NB4 (cell line): Measurements from ENCODE around the gene MAML2.

ENCODE experiments used
- DNase-seq: peaks from one replicate; pipeline ENCODE4 v3.0.0; 2010; ENCODE audit warnings: low read depth
- H3K4me3 ChIP-seq: one replicate; pipeline ENCODE4 v1.5.1; 2011; ENCODE audit warnings: mild to moderate bottlenecking, low read depth, low read length, moderate library complexity
- MYC ChIP-seq: IDR thresholded peaks from 2 replicates; pipeline ENCODE4 v1.6.1; 2011; ENCODE audit warnings: low read depth, low read length
- POLR2A ChIP-seq: IDR thresholded peaks from 2 replicates; pipeline ENCODE4 v1.6.1; 2011; ENCODE audit warnings: mild to moderate bottlenecking; ENCODE audit not compliant: insufficient read length; ENCODE audit errors: extremely low read depth
- TF ChIP-seq, protein P1 (sequence below): IDR thresholded peaks from one replicate; pipeline ENCODE4 v1.5.1; 2012; ENCODE audit warnings: low read depth, low read length
- TF ChIP-seq, protein P2 (sequence below): IDR thresholded peaks from 2 replicates; pipeline ENCODE4 v1.6.1; 2011; ENCODE audit warnings: low read depth, low read length

MAML2 gene

DNA sequence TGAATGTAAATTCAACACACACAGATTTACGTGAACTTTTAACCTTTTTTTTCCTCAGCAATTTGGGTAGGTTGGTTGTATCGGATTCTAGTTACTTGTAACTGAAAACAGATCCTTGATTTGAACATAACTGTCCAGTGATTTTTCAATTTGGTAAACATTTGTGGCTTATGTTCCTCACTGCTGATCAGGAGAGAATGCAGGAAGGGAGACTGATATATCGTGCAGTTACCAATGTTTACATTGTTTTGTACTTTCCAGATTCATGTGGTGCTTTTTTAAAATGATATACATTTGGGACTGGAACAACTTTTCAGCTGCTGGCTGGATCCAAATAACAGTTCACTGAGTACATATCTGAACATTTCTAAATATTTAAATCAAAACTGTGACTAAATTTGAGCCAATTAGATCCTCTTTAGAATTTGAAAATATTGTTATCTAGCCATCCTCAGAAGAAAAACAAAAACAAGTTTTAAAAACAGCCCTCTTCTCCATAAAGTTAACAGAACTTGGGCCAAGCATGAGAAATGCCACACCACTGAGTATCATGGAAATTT lies 334.8 kb downstream of the MAML2 start:
- DNase-seq: no peak
- H3K4me3 ChIP-seq: no peak overlapping the region
- no peak for TF ChIP-seq MYC
- TF ChIP-seq, protein P1, sequence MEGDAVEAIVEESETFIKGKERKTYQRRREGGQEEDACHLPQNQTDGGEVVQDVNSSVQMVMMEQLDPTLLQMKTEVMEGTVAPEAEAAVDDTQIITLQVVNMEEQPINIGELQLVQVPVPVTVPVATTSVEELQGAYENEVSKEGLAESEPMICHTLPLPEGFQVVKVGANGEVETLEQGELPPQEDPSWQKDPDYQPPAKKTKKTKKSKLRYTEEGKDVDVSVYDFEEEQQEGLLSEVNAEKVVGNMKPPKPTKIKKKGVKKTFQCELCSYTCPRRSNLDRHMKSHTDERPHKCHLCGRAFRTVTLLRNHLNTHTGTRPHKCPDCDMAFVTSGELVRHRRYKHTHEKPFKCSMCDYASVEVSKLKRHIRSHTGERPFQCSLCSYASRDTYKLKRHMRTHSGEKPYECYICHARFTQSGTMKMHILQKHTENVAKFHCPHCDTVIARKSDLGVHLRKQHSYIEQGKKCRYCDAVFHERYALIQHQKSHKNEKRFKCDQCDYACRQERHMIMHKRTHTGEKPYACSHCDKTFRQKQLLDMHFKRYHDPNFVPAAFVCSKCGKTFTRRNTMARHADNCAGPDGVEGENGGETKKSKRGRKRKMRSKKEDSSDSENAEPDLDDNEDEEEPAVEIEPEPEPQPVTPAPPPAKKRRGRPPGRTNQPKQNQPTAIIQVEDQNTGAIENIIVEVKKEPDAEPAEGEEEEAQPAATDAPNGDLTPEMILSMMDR: no peak

DNA sequence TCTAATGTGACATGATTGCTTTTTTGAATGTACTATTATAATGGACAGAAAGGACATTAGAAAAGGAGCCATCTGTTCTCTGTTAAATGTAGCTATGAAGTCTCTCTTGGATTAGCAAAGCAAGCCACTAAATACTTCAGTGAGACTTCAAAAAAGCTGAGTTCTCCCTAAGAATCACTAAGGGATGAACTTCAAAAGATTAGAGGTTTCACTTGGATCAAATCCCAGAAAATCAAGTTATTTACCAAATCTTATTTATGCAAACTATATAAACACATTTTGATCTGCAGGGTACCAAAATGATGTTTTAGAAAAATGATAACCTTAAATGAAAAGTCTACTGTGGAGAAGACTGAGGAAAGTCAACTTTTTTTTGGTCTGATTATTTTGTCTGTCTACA lies 337.0 kb downstream of the MAML2 start:
- DNase-seq: no peak
- H3K4me3 ChIP-seq: no peak overlapping the region
- TF ChIP-seq MYC: no peak
- TF ChIP-seq, protein P2, sequence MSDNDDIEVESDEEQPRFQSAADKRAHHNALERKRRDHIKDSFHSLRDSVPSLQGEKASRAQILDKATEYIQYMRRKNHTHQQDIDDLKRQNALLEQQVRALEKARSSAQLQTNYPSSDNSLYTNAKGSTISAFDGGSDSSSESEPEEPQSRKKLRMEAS: no peak

DNA sequence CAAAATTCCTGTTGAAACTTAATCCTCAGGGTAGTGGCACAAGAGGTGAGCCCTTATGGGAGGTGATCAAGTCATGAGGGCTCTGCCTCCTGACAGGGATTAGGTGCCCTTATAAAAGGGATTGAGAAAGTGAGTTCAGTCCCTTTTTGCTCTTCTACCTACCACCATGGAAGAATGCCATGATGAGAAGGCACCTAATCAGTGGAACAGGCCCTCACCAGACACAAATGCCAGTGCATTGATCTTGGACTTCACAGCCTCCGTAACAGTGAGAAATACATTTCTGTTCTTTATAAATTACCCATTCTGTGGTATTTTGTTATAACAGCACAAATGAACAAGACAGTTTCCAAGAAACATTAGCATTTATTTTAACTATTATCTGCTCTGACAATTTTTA lies 338.1 kb downstream of the MAML2 start:
- TF ChIP-seq POLR2A (no peak), MYC (no peak)
- TF ChIP-seq, protein P1: no peak
- TF ChIP-seq, protein P2: no peak
- no peak for DNase-seq
- H3K4me3 ChIP-seq: no peak overlapping the region

DNA sequence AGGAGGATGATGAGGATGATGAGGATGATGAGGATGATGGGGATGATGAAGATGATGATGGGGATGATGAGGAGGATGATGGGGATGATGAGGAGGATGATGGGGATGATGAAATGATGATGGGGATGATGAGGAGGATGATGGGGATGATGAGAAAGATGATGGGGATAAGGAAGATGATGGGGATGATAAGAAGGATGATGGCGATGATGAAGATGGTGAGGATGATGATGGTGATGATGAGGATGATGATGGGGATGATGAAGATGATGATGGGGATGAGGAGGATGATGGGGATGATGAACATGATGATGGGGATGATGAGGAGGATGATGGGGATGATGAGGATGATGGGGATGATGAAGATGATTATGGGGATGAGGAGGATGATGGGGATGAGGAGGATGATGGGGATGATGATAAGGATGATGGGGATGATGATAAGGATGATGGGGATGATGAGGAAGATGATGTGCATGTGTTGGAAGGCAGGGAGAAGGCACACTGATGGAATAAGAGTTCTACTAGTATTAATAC lies 340.2 kb downstream of the MAML2 start:
- TF ChIP-seq POLR2A (no peak), MYC (no peak)
- TF ChIP-seq, protein P1: no peak
- TF ChIP-seq, protein P2: no peak
- H3K4me3 ChIP-seq: no peak overlapping the region
- DNase-seq: no peak

DNA sequence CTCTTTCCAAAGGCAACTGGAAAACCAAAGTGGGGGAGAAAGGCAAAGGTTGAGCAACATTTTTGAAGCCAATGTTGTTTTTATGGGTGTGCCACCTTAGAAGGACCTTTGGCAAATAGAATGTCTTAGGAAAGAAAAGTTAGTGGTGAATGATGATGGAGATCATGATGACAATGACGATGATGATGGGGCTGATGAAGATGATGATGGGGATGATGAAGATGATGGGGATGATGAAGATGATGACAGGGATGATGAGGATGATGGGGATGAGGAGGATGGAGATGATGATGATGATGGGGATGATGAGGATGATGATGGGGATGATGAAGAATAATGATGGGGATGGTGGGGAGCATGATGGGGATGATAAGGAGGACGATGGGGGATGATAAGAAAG lies 340.7 kb downstream of the MAML2 start:
- DNase-seq: no peak
- no peak overlapping the region for H3K4me3 ChIP-seq
- no peak for TF ChIP-seq MYC
- TF ChIP-seq, protein P2: no peak
- TF ChIP-seq, protein P1: no peak
- TF ChIP-seq POLR2A: no peak

DNA sequence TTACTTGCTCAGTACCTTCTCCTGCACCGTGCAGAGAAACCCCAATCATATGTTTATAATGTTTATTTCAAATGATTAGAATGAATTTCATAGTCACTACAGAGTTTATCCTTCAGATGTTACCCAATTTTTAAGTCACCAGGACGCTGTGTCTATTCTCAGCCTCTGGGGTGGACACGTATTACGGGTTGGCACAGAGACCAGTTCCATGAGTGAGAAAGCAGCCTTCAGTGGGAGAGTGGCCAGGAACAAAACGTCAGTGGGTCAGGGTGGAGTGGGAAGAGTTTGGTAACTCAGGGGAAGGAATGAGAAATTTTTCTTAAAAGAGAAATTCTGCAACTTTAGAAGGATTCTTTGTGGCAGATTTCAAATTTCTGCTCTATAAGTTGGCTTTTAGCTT lies 342.0 kb downstream of the MAML2 start:
- TF ChIP-seq POLR2A (no peak), MYC (no peak)
- TF ChIP-seq, protein P1: no peak
- TF ChIP-seq, protein P2: no peak
- DNase-seq: no peak
- H3K4me3 ChIP-seq: no peak overlapping the region
